ENCODE results near the gene GRID1.

GRCh38 chr10:85961073-85961472 lies 405.5 kb downstream of the GRID1 start:
- no peak for TF ChIP-seq POLR2A (IDR thresholded peaks at IDR 0.05; ENCODE audit: borderline replicate concordance, extremely low read depth, insufficient read depth, insufficient read length)
- no peak for TF ChIP-seq SP1 (IDR thresholded peaks at IDR 0.05; ENCODE audit: low read depth)
- TF ChIP-seq REST (IDR thresholded peaks at IDR 0.05; ENCODE audit: low read depth) = no peak
- TF ChIP-seq CTCF (IDR thresholded peaks at IDR 0.05 in 2 of 3, conservative IDR thresholded peaks at IDR 0.05 in 1 of 3; ENCODE audit: borderline replicate concordance in 1 of 3, insufficient read depth in 1 of 3, low read depth in 2 of 3, low read length in 2 of 3) = no peak
- TF ChIP-seq YY1 (IDR thresholded peaks at IDR 0.05; ENCODE audit: extremely low read depth, insufficient replicate concordance, low read depth, low read length) = no peak
- TF ChIP-seq POLR2AphosphoS5 (IDR thresholded peaks at IDR 0.05; ENCODE audit: low read depth, low read length) = no peak

All from HCT116 (cell line).